HEK293 (cell line): ENCODE data around the gene SQSTM1.

ENCODE experiments used
- CTCF ChIA-PET: fragments of 350-600 bp; formaldehyde crosslinking; extraction: SDS; loops from one replicate; lab custom pipeline; 2021; ENCODE audit warnings: antibody characterized with exemption; lab: Yijun Ruan, JAX
- POLR2A ChIA-PET: fragments of 300-600 bp; formaldehyde crosslinking; extraction: SDS; loops from one replicate; lab custom pipeline; 2020; ENCODE audit warnings: antibody characterized with exemption, inconsistent platforms; lab: Yijun Ruan, JAX
- H3K27ac ChIP-seq: fragments of 200-500 bp; sonication (Bioruptor generic); 2 replicates; pipeline ENCODE4 v1.5.1; 2014; ENCODE audit warnings: low read depth, low read length, control low read depth, inconsistent platforms; ENCODE audit errors: extremely low read depth
- H3K36me3 ChIP-seq, 2 experiments: fragments of 200-500 bp in 1 of 2; sonication (Bioruptor generic) in 1 of 2; 1 replicate in 1 of 2; 2 replicates in 1 of 2; pipeline ENCODE4 v1.5.1; 2014 to 2017; ENCODE audit warnings: inconsistent platforms in 2 of 2, low read length in 2 of 2; ENCODE audit not compliant: control insufficient read depth in 2 of 2, insufficient read depth in 1 of 2
- H3K4me1 ChIP-seq: fragments of 200-500 bp; sonication (Bioruptor generic); 2 replicates; pipeline ENCODE4 v1.5.1; 2014; ENCODE audit warnings: mild to moderate bottlenecking, low read length, inconsistent platforms; ENCODE audit not compliant: control insufficient read depth, insufficient read depth
- H3K4me3 ChIP-seq: 2 replicates; pipeline ENCODE4 v1.5.1; 2011; ENCODE audit warnings: low read depth, mild to moderate bottlenecking, control low read depth, low read length, moderate library complexity
- H3K9me3 ChIP-seq: fragments of 200-500 bp; sonication (Bioruptor generic); 2 replicates; pipeline ENCODE4 v1.5.1; 2014; ENCODE audit warnings: low read depth, low read length, inconsistent platforms; ENCODE audit not compliant: control insufficient read depth, insufficient read depth
- GLI2 ChIP-seq: fragments of 450-650 bp; formaldehyde crosslinking; IDR thresholded peaks from 2 replicates; pipeline ENCODE4; 2017; ENCODE audit warnings: missing biosample characterization, missing genetic modification characterization, low read depth, borderline replicate concordance
- KLF9 ChIP-seq: fragments of 450-650 bp; formaldehyde crosslinking; IDR thresholded peaks from 2 replicates; pipeline ENCODE4 v1.5.1; 2016; ENCODE audit warnings: missing biosample characterization, missing genetic modification characterization, low read depth
- PRDM4 ChIP-seq: fragments of 450-650 bp; formaldehyde crosslinking; IDR thresholded peaks from 2 replicates; pipeline ENCODE4 v1.5.1; 2017; ENCODE audit warnings: missing biosample characterization, missing genetic modification characterization
- SP2 ChIP-seq: fragments of 450-650 bp; formaldehyde crosslinking; IDR thresholded peaks from 2 replicates; pipeline ENCODE4 v1.5.1; 2016; ENCODE audit warnings: missing biosample characterization, missing genetic modification characterization
- ZBTB8A ChIP-seq: fragments of 450-650 bp; formaldehyde crosslinking; IDR thresholded peaks from 2 replicates; pipeline ENCODE4 v1.5.1; 2016; ENCODE audit warnings: missing biosample characterization, missing genetic modification characterization
- ZFP37 ChIP-seq: fragments of 450-650 bp; formaldehyde crosslinking; IDR thresholded peaks from 2 replicates; pipeline ENCODE4 v1.5.1; 2016; ENCODE audit warnings: missing biosample characterization, missing genetic modification characterization
- ZNF148 ChIP-seq: fragments of 450-650 bp; formaldehyde crosslinking; IDR thresholded peaks from 2 replicates; pipeline ENCODE4 v1.5.0; 2017; ENCODE audit warnings: missing biosample characterization, missing genetic modification characterization, borderline replicate concordance
- ZNF184 ChIP-seq: fragments of 450-650 bp; IDR thresholded peaks from 2 replicates; pipeline ENCODE4 v1.5.1; 2018; ENCODE audit warnings: missing biosample characterization, mild to moderate bottlenecking, missing genetic modification characterization
- ZNF561 ChIP-seq: fragments of 450-650 bp; IDR thresholded peaks from 2 replicates; pipeline ENCODE4 v1.5.1; 2018; ENCODE audit warnings: missing biosample characterization, missing genetic modification characterization, borderline replicate concordance
- ZNF624 ChIP-seq: fragments of 450-650 bp; formaldehyde crosslinking; IDR thresholded peaks from 2 replicates; pipeline ENCODE4 v1.5.1; 2017; ENCODE audit warnings: missing biosample characterization, missing genetic modification characterization
- ZNF660 ChIP-seq: fragments of 450-650 bp; IDR thresholded peaks from 2 replicates; pipeline ENCODE4 v1.5.1; 2018; ENCODE audit warnings: missing biosample characterization, mild to moderate bottlenecking, missing genetic modification characterization
- ZNF692 ChIP-seq: fragments of 450-650 bp; formaldehyde crosslinking; IDR thresholded peaks from 2 replicates; pipeline ENCODE4 v1.5.1; 2016; ENCODE audit warnings: missing biosample characterization, missing genetic modification characterization
- ZNF792 ChIP-seq: fragments of 450-650 bp; formaldehyde crosslinking; IDR thresholded peaks from 2 replicates; pipeline ENCODE4 v1.5.1; 2016; ENCODE audit warnings: missing biosample characterization, missing genetic modification characterization
- TF ChIP-seq, protein P1 (sequence below): IDR thresholded peaks from 2 replicates; pipeline ENCODE4 v1.6.1; 2011; ENCODE audit warnings: mild to moderate bottlenecking, low read depth, low read length, borderline replicate concordance
- TF ChIP-seq, protein P2 (sequence below): fragments of 450-650 bp; formaldehyde crosslinking; IDR thresholded peaks from 2 replicates; pipeline ENCODE4 v1.5.1; 2016; ENCODE audit warnings: missing biosample characterization, missing genetic modification characterization
- TF ChIP-seq, protein P3 (sequence below): fragments of 450-650 bp; formaldehyde crosslinking; IDR thresholded peaks from 2 replicates; pipeline ENCODE4 v1.5.1; 2016; ENCODE audit warnings: missing biosample characterization, missing genetic modification characterization

SQSTM1 gene

DNA sequence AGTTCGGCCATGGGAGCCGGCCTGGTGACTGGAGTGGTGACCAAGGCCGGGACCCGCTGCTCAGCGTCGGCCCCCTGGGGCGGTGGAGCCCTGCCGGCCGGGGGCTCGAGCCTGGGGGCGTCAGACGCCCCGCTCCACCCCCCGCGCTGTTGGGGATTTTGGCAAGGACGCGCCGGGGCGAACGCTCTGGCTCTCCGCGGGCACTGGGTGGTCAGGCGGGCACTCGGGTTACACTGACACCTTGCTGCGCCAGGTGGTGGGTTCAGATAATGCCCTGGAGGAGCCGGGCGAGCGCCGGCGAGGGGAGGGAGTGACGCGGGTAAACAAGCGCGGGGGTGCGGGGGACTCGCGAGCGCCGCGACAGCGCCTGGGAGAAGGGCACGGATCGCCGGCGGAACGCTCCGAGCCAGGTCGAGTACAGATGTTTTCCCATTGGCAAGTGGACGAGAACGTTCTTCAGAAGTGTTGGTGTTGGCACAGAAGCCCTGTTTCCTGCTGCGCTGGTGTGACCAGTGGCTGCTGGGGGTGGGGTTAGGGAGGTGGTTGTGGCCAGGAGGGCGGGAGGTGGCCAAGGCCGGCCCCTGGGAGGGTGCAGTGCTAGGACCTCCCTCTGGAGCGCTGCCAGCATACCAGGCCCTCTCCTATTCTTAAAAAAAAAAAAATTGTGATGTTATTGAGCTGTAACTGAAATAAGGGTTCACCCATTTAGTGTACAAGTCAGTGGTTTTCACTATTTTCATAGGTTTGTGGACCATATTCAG is 773 bp downstream of the SQSTM1 start (continued):
- peak; percentile 46; the same call in 1 of the 2 replicates for TF ChIP-seq ZNF692 (tag by site-specific recombination)
- no peak for TF ChIP-seq ZNF792 (tag by site-specific recombination)
- TF ChIP-seq, protein P1, sequence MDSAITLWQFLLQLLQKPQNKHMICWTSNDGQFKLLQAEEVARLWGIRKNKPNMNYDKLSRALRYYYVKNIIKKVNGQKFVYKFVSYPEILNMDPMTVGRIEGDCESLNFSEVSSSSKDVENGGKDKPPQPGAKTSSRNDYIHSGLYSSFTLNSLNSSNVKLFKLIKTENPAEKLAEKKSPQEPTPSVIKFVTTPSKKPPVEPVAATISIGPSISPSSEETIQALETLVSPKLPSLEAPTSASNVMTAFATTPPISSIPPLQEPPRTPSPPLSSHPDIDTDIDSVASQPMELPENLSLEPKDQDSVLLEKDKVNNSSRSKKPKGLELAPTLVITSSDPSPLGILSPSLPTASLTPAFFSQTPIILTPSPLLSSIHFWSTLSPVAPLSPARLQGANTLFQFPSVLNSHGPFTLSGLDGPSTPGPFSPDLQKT: no peak
- peak; percentile 95 for TF ChIP-seq SP2 (tag by site-specific recombination)
- TF ChIP-seq ZNF660 (tag by site-specific recombination): 0 out of 2 replicates have a peak, but pooled peaks have one; percentile 39
- no peak for TF ChIP-seq ZNF184
- TF ChIP-seq, protein P2, sequence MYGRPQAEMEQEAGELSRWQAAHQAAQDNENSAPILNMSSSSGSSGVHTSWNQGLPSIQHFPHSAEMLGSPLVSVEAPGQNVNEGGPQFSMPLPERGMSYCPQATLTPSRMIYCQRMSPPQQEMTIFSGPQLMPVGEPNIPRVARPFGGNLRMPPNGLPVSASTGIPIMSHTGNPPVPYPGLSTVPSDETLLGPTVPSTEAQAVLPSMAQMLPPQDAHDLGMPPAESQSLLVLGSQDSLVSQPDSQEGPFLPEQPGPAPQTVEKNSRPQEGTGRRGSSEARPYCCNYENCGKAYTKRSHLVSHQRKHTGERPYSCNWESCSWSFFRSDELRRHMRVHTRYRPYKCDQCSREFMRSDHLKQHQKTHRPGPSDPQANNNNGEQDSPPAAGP (tag by site-specific recombination): peak; percentile 53; the same call in 1 of the 2 replicates
- no peak for TF ChIP-seq ZNF624
- TF ChIP-seq GLI2 (tag by site-specific recombination): no peak
- 0 out of 2 replicates have a peak, but pooled peaks have one; percentile 24 for TF ChIP-seq ZNF148 (tag by site-specific recombination)
- TF ChIP-seq PRDM4: 0 out of 2 replicates have a peak, but pooled peaks have one; percentile 4
- peak; percentile 81 for TF ChIP-seq ZBTB8A (tag by site-specific recombination)
- 0 out of 2 replicates have a peak, but pooled peaks have one; percentile 45 for TF ChIP-seq KLF9 (tag by site-specific recombination)

- Histone ChIP-seq H3K4me1 (peaks cover 19% of the 10 kb centered on the region), H3K9me3 (no peaks in the 10 kb centered on the region)
- TF ChIP-seq ZNF561 (no peak), ZFP37 (tag by site-specific recombination) (0 out of 2 replicates have a peak, but pooled peaks have one; percentile 39)
- TF ChIP-seq, protein P3, sequence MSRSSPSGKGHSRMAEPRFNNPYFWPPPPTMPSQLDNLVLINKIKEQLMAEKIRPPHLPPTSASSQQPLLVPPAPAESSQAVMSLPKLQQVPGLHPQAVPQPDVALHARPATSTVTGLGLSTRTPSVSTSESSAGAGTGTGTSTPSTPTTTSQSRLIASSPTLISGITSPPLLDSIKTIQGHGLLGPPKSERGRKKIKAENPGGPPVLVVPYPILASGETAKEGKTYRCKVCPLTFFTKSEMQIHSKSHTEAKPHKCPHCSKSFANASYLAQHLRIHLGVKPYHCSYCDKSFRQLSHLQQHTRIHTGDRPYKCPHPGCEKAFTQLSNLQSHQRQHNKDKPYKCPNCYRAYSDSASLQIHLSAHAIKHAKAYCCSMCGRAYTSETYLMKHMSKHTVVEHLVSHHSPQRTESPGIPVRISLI (tag by site-specific recombination): 0 out of 2 replicates have a peak, but pooled peaks have one; percentile 43
- TF ChIP-seq, all 188 proteins: peak for 2
- POLR2A ChIA-PET: interaction anchor here (0.6 to 1.6 kb wide), 8 partner anchors 9 to 198 kb away, joined by 3 to 13 read pairs (median 4); partner anchors contain the start of gene HNRNPH1
- H3K27ac ChIP-seq: no peak overlapping the region; the same call in 1 of the 2 replicates
- peak overlapping the region; percentile 83 for H3K4me3 ChIP-seq
- CTCF ChIA-PET: interaction anchor here (0.6 to 0.7 kb wide), 2 partner anchors 120 to 131 kb away, joined by 3 to 5 read pairs; no protein-coding TSS in a partner anchor
- H3K36me3 ChIP-seq: peaks cover 16 to 48% of the 10 kb centered on the region in 2 experiments
These were observed 1.3 kb downstream of the SQSTM1 start for GRCh38 chr5:179822059-179822432.
